GM18870 (cell line): ENCODE results near the gene CHIT1.

Experiments used
- ATAC-seq: cut with Tn5 transposase; IDR thresholded peaks from one replicate; pipeline ENCODE4 v1.9.1; 2021; ENCODE audit warnings: moderate library complexity; ENCODE audit not compliant: unreplicated experiment

Gene CHIT1

DNA sequence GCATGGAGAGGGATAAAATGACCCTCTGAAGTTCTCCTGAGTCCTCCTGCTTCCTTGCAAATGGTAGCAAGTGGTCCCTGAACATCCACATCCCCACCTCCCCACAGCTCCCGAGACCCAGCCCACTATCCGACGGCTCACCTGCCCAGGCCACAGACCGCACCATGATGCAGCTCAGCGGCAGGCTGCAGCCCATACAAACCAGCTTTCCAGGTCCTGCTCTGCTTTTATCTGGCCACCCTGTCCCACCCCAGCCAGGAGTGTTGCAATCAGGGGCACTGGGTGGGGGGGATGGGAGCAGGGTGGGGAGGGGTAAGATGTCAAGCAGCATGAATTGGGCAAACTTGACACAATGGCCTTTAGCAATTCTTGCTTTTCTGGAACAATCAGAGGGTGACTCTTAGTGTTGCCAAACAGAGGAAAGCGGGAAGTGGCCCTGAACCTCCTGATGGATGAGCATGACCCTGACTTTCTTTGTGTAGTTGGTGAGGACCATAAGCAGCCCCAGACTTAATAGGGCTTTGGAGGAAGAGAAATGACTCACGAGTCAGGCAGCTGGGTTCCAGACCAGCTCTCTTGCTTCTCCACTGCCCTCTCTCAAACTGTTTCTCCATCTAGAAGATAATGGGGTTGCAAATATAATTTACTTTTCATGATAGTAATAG lies at the start of gene CHIT1:
CHIT1 (minus strand) TSS at position 203 of the 665 bp plus-strand sequence; CDS start at position 166, 37 bp downstream.
- no peak for ATAC-seq

DNA sequence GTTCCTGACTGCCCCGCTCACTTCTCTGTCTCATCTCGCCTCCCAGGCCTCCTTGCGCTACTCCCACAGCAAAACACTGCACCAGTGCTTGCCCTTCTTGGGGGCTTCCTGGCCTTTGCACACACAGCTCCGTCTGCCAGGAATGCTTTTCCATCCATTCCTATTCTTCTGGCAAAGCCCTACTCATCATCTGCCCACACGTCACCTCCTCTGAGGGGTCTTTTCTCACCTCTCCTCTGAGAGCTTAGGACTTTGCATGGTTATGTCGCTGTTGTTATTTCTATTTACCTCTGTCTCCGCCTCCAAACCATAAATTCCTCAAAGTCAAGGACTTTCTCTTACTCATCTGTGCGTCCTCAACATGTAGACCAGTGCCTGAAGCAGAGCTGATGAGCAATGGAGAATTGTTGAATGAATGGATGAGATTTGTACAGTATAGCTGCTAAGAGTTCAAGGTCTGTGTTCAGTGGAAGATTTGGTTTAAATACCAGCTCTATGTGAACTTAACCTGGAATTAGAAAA lies 49.5 kb upstream of the CHIT1 start:
- ATAC-seq, result no peak

DNA sequence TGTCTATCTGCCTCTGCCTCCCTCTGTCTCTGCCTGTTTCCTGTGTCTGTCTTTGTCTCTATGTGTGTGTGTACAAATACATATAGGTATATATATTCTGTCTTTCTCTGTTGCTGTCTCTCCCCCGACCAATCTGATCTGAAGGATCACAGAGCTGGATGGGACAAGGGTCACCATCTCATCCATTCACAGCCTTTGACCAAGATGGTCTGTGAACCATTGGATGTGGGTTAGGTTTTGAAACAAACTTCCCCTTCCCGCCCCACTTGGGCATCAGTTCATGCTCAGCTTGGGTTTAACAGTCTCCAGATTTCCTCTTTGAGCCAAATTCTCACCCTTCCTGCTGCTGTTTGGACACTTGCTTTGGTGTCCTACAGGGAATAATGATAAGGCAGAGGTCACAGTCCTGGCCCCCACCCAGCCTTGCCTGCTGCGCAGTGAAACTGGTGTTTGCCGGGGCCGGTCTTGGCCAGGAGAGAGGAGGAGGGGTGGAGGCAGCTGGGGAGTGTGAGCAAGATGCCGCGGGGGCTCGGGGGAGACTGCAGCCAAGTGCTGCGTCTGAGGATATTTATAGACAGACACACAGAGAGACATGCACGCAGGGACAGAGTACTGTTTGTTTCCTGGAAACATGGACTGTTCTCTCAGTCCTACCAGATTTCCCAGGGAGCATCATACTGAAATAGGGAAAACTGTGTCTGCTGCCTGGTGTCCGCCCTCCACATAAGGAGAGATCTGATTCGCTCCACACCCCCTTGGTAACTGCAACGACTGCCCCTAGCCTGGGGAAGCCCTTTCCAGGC lies 48.8 kb upstream of the CHIT1 start:
- ATAC-seq, result no peak

DNA sequence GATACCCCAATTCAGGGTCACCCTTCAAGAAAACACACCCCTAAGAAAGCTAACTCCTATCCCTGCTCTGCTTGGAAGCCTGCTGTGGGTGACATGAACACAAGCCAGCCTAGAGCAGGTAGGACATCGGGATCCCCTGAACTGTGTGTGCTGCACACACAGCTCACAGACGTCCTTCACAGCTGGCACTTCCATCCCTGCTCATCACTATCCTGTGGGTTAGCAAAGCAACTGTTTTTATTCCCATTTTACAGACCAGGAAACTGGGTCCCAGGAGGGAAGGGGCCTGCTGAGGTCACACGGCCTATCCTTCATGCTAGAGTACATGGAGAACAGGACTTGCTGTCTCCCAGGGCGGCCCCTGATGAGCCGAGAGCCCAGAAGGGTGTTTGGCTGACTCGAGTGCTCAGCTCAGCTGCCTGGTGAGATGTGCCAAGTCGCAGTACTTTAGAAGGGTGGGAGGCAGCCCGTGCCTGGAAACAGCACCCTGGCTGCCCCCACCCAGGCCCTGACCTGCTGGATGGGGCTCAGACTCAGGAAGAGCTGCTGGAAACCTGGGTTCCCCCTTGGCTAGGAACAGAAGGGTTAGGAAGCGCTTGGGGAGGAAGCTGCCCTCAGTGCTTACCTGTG lies 47.6 kb upstream of the CHIT1 start:
- ATAC-seq, result no peak

DNA sequence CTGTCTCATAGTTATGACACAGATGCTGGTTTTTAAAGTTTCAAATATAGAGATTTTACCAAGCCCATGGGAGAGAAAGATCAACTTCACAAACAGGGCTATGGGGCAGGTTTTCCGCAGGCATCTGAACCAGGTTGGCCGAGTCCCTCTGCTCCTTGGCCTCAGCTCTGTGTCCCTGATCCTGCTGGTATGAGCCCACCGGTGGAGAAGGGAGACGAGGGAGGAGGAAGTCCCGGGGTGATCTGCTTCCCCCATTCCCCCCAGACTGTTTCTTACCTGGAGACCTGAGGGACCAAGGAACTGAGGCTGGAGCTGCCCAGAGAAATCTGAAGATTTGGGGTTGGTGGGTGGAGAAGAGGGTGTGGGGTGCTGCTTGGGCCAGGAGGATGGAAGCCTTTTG lies 46.9 kb upstream of the CHIT1 start:
- no peak for ATAC-seq

DNA sequence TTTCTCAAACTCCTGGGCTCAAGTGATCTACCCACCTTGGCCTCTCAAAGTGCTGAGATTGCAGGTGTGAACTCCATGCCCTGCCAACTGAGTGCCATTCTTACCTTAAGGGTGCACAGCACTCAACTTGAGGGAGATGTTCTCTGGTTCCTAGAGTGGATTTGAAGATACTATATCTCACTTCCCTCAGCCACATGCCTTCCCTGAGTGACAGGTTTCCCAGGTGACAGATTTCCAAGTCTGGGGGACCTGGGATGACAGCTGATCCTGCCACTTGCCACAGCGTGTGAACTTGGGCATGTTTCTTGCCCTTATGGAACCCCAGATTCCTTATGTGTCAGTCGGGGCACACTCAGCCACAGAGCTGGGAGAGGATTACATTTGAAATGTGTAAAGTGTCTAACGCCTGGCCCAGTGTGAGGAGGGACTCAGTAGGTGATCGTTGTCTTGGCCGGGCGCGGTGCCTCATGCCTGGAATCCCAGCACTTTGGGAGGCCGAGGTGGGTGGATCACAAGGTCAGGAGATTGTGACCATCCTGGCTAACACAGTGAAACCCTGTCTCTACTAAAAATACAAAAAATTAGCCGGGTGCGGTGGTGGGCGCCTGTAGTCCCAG lies 46.3 kb upstream of the CHIT1 start:
- no peak for ATAC-seq

DNA sequence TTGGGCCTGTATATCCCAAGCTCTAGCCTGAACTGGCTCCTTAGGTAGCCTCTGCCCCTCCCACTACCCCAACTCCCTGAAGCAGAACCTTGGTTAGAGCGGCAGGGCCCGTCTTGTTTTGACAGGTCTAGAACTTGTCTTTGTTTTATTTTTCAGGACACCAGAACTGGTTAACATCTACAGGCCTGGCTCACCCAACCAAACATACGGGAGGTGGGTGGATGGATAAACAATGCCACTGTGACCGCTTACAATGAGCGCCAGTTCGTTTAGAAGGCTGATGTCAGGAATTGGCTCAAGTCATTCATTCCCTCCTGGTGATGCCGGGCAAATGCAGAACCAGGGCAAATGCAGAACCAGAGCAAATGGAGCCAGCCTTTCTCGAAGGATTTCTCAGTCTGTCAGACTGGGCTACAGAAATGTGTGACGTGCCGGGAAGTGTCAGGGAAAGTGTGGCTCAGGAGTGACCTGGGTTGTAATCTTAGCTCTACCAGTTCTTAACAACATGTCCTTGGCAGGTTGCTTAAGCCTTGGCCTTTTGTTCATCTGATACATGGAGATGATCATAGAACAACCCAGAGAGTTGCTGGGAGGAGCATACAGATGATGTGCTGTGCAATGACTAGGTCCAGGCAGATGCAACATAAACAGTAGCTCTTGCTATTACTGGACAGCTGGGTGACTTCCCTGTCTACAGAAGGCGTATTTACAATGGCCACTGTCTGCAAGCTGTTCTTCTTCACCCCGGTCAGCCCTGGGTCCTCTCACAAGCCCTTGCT lies 45.3 kb upstream of the CHIT1 start:
- no peak for ATAC-seq

DNA sequence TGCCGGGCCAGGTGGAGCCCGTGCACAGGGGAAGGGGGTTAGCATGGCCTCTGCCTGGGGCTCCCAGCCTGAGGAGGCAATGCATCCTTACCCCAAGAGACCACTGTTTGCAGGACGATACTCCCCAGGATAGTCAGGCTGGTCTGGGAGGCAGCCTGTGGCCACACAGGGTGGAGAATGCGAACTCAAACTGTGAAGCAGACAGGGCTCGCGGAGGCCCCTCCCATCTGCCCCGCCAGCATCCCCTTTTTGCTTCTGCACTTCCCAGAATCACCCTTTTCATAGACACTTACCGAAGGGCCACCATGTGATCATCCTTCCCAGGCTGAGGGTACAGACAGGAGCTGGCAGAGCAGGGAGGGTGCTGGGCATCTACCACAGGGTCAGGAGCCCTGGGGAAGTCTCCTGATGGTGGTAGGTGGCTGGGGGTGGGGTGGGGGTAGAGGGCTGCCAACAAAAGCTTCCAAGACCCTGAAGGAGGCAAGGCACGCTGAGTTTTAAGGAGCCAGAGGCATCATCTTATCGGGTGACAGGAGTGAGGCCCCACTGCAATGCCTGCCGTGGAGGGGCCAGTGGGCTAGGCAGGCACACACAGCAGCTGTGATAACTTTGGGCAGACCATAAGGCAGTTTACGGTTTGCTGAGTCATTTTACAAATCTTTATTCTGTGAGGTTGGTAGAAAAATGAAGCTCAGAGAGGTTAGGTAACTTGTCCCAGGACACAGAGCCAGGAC lies 44.6 kb upstream of the CHIT1 start:
- ATAC-seq, result no peak

DNA sequence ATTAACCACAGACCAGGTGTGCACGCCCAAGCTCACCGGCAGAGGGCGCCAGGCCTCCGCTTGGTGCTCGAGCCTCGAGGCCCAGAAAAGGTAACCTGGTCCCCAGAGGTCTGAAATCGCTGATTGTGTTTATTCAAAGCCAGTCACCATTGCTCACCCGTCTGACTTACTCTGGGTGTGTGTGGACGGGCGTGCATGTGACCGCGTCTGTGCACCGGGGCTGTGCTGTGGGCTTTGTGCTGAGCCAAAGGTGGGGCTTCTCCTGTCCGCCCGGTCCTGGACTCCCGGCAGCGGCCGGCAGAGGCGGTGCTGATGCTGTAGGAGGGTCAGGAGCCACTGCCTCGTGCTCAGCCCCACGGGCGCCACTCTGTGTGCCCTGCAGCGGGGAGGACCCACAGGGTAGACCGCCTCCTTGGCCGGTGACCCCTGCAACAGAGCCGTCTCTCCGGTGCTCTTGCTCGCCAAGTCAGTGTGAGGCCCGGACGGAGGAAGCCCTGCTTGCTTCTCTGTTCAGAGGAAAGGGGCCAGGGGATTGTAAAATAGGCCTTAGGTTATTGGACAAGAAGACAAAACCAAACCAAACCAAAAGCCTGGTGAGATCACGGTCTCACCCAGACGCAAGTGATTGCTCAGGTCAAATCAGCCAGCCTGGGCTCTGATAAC lies 43.9 kb upstream of the CHIT1 start:
- peak; percentile 47 for ATAC-seq

DNA sequence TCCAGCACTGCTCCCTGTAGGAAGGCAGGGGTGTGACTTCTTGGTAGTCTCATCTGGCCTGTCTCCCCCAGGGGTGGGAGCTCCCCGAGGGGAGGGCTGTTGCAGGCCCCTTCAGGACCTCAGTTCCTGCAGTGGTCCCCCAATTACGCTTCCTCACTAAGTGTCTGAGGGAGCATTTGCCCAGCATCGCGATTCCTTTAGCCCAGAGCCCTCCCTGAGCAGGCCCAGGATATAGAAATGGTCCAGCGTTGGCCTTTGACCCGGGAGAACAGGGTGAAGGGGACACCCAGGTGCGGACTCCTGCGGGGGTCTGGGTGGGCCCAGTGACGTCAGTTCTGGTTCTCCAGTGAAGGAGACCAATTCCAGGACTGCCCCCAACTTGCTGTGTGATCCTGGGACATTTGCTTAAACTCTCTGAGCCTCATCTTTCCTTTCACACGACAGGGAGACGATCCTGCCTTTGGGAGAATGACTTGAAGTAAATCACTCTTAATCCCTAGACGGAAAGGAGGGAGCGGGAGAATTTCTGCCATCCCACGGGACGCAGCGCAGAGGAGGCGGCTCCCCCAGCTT lies 43.2 kb upstream of the CHIT1 start:
- ATAC-seq, result no peak

DNA sequence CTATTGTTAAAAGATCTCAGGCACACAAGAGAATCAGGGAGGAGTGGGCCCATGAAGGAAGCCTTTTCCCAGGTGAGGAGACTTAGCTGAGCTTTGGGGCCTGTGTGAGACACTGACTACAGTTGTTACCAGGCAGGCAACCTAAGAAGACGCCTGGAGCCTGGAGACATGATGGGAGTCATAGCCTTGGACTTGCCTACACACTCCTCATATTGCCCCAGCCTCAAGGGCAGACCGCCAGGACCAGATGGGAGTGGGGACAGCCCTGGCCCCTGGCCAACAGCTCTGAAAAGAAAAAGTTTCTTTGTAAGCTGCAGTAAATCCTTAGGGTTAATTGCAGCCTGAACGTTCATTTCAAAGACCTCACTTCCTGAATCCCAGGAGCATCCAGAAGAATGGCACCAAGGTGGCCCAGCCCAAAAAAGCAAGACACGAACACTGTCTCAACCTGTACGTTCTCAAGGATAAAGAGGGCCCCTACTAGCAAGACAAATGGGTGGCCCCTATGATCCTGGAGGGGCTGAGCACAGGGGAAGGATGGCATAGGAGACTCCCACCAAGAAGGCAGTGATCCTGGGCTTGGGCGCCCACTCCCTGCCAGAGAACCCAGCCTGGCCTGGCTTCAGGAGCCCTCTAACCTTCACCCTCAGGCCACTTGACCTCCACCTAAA lies 42.6 kb upstream of the CHIT1 start:
- ATAC-seq, result no peak

DNA sequence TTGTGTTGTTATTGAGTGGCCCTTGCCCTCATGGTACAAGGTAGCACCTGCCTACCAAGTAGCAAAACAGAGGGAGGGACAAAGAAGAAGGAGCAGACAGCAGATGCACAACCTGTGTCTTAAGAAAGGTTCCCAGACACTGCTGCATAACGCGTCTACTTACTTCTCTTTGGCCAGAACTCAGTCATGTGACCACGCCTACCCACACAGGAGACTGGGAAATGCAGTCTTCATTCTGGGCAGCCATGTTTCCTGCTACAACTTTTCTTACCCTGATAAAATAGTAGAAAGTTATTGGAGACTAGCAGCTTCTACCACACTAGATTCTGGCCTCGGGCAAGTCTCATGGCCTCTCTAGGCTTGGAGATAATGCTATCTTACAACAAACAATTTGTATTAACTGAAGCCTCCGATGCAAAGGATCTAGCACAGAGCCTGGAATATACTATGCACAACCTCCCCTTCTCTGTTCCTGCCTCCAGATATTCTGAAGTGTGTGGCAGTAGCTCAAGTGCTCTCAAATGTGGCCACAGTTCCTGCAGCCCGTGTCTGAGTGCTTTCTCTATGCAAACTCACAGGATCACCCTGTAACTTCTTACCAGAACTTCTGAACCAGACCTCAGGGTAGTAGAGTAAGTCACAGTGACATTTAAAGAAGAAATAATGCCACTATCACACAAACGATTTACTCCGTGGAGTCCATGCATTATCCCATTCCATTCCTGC lies 41.7 kb upstream of the CHIT1 start:
- ATAC-seq, result no peak

DNA sequence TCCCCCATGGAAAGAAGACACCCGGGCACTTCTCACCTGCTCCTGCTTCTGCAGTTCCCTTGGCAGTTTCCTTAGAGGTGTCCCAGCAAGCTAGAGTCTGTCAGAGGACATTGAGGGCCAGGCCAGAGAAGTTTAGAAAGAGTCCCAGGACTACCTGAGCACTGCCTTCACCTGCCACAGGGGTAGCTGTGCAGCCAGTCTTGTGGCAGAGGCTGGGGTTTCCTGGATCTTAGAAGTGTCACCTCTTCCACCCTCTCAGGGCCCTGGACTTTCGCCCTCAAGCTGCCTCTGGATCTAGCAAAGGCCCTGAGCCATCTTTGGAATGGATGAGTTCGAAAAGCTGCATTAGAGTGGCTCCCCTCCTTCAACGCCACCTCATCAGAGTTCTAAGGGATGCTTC lies 41.0 kb upstream of the CHIT1 start:
- ATAC-seq, result no peak

DNA sequence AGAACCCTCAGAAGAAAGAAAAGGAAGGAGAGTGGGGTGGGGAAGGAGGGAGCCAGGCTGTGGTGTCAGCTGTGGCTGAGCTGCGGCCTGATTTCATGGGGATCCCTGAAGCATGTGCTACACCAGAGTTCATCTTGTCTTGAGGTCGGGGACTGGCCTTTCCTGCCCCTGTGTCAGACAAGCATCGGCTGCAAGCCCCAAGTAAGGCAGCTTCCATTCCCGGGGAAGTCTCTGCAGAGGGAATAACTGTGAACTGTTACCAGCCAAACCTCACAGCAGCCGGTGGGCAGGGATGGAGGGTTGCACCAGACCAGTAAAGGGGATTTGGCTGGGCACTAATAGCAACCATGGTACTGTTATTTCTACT lies 40.2 kb upstream of the CHIT1 start:
- ATAC-seq, result no peak

DNA sequence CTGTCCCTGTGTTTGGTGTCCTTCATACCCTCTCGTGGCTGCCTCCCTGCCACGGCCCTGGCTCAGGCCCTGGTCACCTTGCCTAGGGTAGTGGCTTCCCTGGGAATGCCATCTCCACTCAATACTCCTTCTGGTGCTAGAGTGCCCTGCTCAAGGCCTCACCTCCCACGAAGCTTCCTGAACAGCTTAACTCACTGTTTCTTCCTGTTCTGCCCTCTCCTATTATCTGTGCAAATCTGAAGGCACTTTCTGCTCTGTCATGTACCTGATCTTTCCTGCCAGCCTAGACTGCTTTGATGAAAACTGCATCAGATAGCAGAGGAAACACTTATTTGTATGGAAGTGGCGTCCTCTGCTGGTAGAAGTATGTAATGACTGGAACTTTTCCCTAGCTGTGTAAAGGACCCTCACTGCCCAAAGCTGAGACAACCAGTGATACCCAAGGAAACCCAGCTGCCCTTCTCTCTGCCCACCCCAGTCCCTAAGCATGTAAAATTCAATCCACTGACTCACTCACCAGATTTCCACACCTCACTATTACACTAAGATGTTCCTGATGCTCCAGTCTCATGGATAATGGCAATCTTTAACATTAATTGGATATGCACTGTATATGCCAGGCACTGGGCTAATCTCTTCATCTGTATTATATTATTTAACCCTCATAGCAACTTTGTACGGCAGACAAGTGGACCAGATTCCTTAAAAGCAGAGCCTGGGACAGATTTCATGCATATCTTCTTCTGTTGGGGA lies 39.6 kb upstream of the CHIT1 start:
- no peak for ATAC-seq

DNA sequence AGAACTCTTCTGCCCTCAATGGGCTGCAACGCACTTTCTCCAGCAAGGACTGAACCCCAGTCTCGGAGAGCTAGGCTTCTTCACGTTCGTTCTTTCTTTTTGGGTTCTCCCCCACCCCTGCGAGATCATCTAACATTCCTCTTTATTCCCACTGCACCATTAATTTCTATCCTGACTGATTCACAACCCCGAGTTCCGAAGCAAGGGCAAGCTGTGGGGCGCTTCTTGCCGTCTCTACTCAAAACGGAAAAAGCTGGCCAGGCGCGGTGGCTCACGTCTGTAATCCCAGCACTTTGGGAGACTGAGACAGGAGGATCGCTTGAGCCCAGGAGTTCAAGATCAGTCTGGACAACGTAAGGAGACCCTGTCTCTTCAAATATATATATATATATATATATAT lies 38.4 kb upstream of the CHIT1 start:
- no peak for ATAC-seq

DNA sequence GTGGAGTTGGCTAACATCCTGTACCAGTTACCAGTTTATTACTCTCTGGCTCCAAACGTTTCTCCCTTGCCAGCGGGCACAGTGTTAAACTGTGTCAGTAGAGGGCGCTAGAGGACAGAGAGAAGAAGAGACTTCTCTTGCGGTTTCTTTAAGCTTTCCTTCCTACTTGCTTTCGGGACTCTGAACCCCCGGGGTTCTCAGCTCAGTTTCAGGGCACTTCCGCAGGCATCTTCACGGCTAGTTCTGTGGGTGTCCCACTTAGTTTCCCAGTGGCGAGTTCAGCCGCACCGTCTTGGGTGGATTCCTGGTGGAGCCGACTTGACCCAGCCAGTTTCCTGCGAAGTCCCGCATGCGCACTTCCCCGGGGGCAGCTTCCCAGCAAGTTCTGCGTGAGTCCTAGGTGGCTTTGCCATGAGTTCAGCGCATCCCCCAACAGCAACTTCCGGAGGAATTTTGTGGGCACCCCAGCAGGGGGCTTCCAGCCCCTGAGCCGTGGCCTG lies 37.9 kb upstream of the CHIT1 start:
- no peak for ATAC-seq
